HL-60 (cell line): ENCODE measurements around the gene MRPL17.
"Not testable (repeated sequence)": the region's sequence is repeated elsewhere in the genome, so short reads cannot be mapped to it uniquely, and the experiment has no call there.

Experiments
- DNase-seq, 2 experiments: peaks; one replicate each; pipeline ENCODE4 v3.0.0-alpha.2; 2010 to 2020; ENCODE audit warnings: low read depth in 1 of 2, low spot score in 1 of 2
- H3K27ac ChIP-seq: fragments of 250-450 bp; sonication (Bioruptor Pico); replicated peaks from 2 replicates; pipeline ENCODE4 v1.5.1; 2020; ENCODE audit warnings: mild to moderate bottlenecking, moderate library complexity
- H3K27me3 ChIP-seq: fragments of 250-450 bp; sonication (Bioruptor Pico); 2 replicates; pipeline ENCODE4 v1.5.1; 2021; ENCODE audit warnings: mild to moderate bottlenecking, moderate library complexity; ENCODE audit not compliant: insufficient read depth, poor library complexity, severe bottlenecking
- H3K4me3 ChIP-seq: replicated peaks from 2 replicates; pipeline ENCODE4 v1.5.1; 2011; ENCODE audit warnings: mild to moderate bottlenecking, control low read depth, low read length; ENCODE audit not compliant: insufficient read depth
- GABPA ChIP-seq: IDR thresholded peaks from 2 replicates; pipeline ENCODE4 v1.6.1; 2012; ENCODE audit warnings: low read depth
- POLR2AphosphoS5 ChIP-seq: IDR thresholded peaks from 2 replicates; pipeline ENCODE4 v1.6.1; 2012; ENCODE audit warnings: low read depth
- SPI1 ChIP-seq: IDR thresholded peaks from 2 replicates; pipeline ENCODE4 v1.6.1; 2012; ENCODE audit warnings: low read depth, mild to moderate bottlenecking, borderline replicate concordance
- TF ChIP-seq, protein P1 (sequence below): IDR thresholded peaks from 2 replicates; pipeline ENCODE4 v1.6.1; 2012; ENCODE audit warnings: low read depth; ENCODE audit not compliant: insufficient replicate concordance
- TF ChIP-seq, protein P2 (sequence below): IDR thresholded peaks from one replicate; pipeline ENCODE4 v1.5.1; 2011; ENCODE audit warnings: low read length, control low read depth, inconsistent platforms; ENCODE audit not compliant: insufficient read depth

Gene MRPL17

DNA sequence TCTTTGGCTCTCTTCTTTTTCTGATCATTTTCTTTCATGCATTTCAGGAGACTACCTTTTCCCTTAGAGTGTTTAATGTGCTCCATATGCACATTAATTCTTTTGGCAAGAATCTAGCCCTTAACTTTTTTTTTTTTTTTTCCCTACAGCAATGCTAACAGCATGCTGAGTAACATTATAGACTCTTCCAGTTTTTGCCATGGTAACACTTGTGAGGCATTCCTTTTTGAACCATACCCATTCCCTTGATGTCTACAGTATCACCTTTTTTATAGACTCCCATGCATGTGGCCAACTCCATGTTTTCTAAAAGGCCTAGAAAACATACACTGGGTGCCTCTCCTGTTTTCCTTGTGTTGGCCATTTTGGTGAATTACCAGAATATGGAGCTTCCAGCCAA lies 2.9 kb upstream of the MRPL17 start:
- DNase-seq: no peak
- Histone ChIP-seq H3K27me3 (no peaks in the 10 kb centered on the region), H3K27ac (no peak overlapping the region), H3K4me3 (no peak overlapping the region)
- TF ChIP-seq, protein P1, sequence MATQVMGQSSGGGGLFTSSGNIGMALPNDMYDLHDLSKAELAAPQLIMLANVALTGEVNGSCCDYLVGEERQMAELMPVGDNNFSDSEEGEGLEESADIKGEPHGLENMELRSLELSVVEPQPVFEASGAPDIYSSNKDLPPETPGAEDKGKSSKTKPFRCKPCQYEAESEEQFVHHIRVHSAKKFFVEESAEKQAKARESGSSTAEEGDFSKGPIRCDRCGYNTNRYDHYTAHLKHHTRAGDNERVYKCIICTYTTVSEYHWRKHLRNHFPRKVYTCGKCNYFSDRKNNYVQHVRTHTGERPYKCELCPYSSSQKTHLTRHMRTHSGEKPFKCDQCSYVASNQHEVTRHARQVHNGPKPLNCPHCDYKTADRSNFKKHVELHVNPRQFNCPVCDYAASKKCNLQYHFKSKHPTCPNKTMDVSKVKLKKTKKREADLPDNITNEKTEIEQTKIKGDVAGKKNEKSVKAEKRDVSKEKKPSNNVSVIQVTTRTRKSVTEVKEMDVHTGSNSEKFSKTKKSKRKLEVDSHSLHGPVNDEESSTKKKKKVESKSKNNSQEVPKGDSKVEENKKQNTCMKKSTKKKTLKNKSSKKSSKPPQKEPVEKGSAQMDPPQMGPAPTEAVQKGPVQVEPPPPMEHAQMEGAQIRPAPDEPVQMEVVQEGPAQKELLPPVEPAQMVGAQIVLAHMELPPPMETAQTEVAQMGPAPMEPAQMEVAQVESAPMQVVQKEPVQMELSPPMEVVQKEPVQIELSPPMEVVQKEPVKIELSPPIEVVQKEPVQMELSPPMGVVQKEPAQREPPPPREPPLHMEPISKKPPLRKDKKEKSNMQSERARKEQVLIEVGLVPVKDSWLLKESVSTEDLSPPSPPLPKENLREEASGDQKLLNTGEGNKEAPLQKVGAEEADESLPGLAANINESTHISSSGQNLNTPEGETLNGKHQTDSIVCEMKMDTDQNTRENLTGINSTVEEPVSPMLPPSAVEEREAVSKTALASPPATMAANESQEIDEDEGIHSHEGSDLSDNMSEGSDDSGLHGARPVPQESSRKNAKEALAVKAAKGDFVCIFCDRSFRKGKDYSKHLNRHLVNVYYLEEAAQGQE: no peak
- TF ChIP-seq, protein P2, sequence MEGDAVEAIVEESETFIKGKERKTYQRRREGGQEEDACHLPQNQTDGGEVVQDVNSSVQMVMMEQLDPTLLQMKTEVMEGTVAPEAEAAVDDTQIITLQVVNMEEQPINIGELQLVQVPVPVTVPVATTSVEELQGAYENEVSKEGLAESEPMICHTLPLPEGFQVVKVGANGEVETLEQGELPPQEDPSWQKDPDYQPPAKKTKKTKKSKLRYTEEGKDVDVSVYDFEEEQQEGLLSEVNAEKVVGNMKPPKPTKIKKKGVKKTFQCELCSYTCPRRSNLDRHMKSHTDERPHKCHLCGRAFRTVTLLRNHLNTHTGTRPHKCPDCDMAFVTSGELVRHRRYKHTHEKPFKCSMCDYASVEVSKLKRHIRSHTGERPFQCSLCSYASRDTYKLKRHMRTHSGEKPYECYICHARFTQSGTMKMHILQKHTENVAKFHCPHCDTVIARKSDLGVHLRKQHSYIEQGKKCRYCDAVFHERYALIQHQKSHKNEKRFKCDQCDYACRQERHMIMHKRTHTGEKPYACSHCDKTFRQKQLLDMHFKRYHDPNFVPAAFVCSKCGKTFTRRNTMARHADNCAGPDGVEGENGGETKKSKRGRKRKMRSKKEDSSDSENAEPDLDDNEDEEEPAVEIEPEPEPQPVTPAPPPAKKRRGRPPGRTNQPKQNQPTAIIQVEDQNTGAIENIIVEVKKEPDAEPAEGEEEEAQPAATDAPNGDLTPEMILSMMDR: no peak
- TF ChIP-seq POLR2AphosphoS5 (no peak), GABPA (no peak), SPI1 (no peak)

DNA sequence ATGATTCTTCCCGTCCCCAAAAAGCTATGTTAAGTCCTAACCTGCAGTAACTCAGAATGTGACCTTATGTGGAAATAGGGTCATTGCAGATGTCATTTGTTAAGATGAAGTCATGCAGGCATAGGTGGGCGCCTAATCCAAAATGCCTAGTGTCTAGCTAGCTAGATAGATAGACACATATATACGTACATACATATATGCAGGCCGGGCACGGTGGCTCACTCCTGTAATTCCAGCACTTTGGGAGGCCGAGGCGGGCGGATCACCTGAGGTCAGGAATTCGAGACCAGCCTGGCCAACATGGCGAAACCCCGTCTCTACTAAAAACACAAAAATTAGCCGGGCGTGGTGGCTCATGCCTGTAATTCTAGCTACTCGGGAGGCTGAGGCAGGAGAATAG lies 928 bp upstream of the MRPL17 start:
- peak overlapping the region; percentile 50; the same call in 1 of the 2 replicates for H3K4me3 ChIP-seq
- DNase-seq, H3K27me3 ChIP-seq: not testable (repeated sequence)
- H3K27ac ChIP-seq: peak overlapping the region; percentile 70

DNA sequence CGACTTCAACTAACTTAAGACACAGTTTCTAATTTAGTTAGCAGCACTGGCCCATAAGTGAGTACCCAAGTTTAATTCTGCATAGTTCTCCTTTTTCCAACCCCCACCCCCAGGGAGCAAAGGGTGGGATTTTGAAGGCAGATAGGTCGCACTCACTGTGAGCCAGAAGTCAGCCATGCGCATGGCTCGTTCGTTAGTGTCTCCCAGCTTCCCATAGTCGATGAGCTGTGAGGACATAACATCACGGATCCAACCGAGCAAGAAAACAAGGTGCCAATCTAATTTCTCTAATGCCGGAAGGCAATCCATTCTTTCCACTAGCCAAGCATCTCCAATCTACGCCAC lies 577 bp downstream of the MRPL17 start:
- DNase-seq: peak in 1 of 2 experiments; percentile 10
- TF ChIP-seq, protein P1: no peak
- TF ChIP-seq SPI1 (no peak), POLR2AphosphoS5 (no peak), GABPA (no peak)
- TF ChIP-seq, protein P2: no peak
- H3K27ac ChIP-seq: peak overlapping the region; percentile 85
- H3K27me3 ChIP-seq: no peaks in the 10 kb centered on the region
- H3K4me3 ChIP-seq: peak overlapping the region; percentile 97

DNA sequence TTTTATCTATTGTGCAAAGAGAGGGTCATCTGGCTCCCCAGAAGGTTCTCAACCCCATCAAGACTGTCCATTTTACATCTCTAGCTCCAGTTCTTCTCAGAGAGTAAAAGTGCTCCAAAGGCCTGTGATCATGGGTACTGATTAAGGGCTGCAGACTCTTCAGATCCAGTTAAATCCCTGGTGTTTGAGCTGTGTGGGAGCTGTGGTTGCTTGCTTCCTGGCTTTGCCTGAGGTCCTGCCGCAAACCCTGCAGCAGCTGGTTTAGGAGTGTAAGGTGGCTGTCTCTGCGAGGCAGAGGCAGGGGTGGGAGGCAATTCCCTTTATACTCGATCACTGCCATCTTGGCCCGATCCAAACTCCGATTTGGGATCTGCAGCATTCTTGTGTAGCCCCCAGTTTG lies 1.2 kb downstream of the MRPL17 start:
- Histone ChIP-seq H3K27ac (peak overlapping the region; percentile 85), H3K27me3 (no peaks in the 10 kb centered on the region), H3K4me3 (peak overlapping the region; percentile 97)
- DNase-seq: peak; percentile 21 to 24
- TF ChIP-seq, protein P2: no peak
- TF ChIP-seq, protein P1: no peak
- TF ChIP-seq SPI1: no peak
- no peak for TF ChIP-seq POLR2AphosphoS5
- TF ChIP-seq GABPA: no peak
